SU-DHL-6 (cell line): ENCODE measurements around the gene SIAH2.

Source experiments
- H2AFZ ChIP-seq: fragments of 200-600 bp; sonication (generic); 2 replicates; pipeline ENCODE4 v1.6.1; 2014; ENCODE audit warnings: low read depth, mild to moderate bottlenecking, moderate library complexity, mixed read lengths, antibody characterized with exemption, low read length; ENCODE audit not compliant: severe bottlenecking
- H3F3A ChIP-seq: fragments of 200-600 bp; shearing (Covaris generic); 2 replicates; pipeline ENCODE4 v1.6.0; 2016; ENCODE audit warnings: antibody characterized with exemption, mild to moderate bottlenecking; ENCODE audit not compliant: insufficient read depth
- H3K27ac ChIP-seq: fragments of 200-600 bp; sonication (generic); 2 replicates; pipeline ENCODE4 v1.5.1; 2016; ENCODE audit warnings: low read depth, mild to moderate bottlenecking, low read length, moderate library complexity, mixed read lengths
- H3K27me3 ChIP-seq: fragments of 200-600 bp; sonication (generic), shearing (Covaris generic); 2 replicates; pipeline ENCODE4 v1.6.0; 2014; ENCODE audit warnings: mild to moderate bottlenecking, low read length
- H3K36me3 ChIP-seq: fragments of 200-600 bp; sonication (generic); 2 replicates; pipeline ENCODE4 v1.6.1; 2014; ENCODE audit warnings: mild to moderate bottlenecking, low read length, mixed read lengths
- H3K4me2 ChIP-seq: fragments of 300-600, 200-600 bp; shearing (Covaris generic), sonication (generic); 2 replicates; pipeline ENCODE4 v1.6.0; 2014; ENCODE audit warnings: low read length, low read depth, mild to moderate bottlenecking; ENCODE audit not compliant: poor library complexity, severe bottlenecking
- H3K4me3 ChIP-seq: fragments of 200-600 bp; sonication (generic); 2 replicates; pipeline ENCODE4 v1.5.1; 2014; ENCODE audit warnings: antibody characterized with exemption, low read length, mild to moderate bottlenecking, mixed read lengths; ENCODE audit not compliant: insufficient read depth, poor library complexity, severe bottlenecking
- H3K79me2 ChIP-seq: fragments of 200-600 bp; sonication (generic); 2 replicates; pipeline ENCODE4 v1.6.1; 2014; ENCODE audit warnings: mild to moderate bottlenecking, low read length, moderate library complexity; ENCODE audit not compliant: insufficient read depth
- H3K9ac ChIP-seq: fragments of 200-600 bp; sonication (generic); 2 replicates; pipeline ENCODE4 v1.7.0; 2014; ENCODE audit warnings: mild to moderate bottlenecking, low read length
- H3K9me2 ChIP-seq: fragments of 200-600 bp; sonication (generic); replicated peaks from 2 replicates; pipeline ENCODE4 v1.6.1; 2014; ENCODE audit warnings: low read length; ENCODE audit not compliant: insufficient read depth
- H3K9me3 ChIP-seq: fragments of 200-600 bp; sonication (generic); 2 replicates; pipeline ENCODE4 v1.6.1; 2014; ENCODE audit warnings: low read length, mixed read lengths; ENCODE audit not compliant: insufficient read depth
- H4K20me1 ChIP-seq: fragments of 200-600 bp; sonication (generic); 2 replicates; pipeline ENCODE4 v1.6.1; 2014; ENCODE audit warnings: low read depth, mild to moderate bottlenecking, antibody characterized with exemption, low read length, moderate library complexity, mixed read lengths
- CTCF ChIP-seq: fragments of 200-600 bp; sonication (generic); IDR thresholded peaks from one replicate; pipeline ENCODE4 v1.5.1; 2017; ENCODE audit warnings: antibody characterized with exemption, mild to moderate bottlenecking, low read length, moderate library complexity; ENCODE audit not compliant: insufficient read depth, poor library complexity, severe bottlenecking
- EZH2phosphoT487 ChIP-seq: fragments of 200-600 bp; sonication (generic), shearing (Covaris generic); conservative IDR thresholded peaks from 2 replicates; pipeline ENCODE4 v1.6.1; 2018; ENCODE audit warnings: mild to moderate bottlenecking, antibody characterized with exemption, low read length, moderate library complexity, mixed read lengths

The SIAH2 gene

DNA sequence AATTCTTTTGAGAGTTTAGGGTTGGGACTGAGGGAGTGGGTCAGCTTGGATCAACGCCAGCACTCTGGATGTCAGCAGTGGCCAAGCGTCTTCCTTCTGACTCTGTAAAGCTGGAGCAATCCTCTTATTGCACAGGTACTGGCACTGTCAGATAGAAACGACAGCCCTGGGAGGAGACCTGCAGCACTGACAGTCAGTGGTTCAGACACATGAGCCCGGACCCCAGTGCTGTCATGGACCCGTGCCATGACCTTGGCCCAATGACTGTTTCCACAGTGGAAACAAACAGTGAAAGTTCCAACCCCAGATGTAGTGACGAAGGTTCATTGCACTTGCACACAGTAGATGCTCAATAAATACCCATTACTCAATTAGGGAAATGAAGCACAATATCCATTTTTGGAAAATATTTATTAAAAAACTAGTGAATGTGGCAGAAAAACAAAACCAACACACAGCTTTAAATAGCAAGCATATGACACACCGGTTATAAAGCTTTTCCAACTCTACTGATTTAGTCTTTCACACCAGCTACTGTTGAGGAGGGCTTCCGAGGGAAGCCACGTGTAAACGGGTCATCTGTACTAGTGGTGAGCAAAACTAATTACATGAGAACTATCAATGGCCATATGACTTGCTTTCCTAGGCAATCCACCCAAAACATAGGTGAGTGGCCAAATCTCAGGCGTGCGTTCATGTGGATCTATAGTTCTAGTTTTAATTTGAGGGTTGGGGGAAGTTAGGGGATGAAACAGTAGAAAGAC, 22.1 kb downstream of the SIAH2 start:
- Histone ChIP-seq H3K9me2 (no peaks in the 10 kb centered on the region), H3K9me3 (no peaks in the 10 kb centered on the region), H3K36me3 (no peaks in the 10 kb centered on the region), H3K79me2 (peaks cover 32% of the 10 kb centered on the region), H4K20me1 (no peaks in the 10 kb centered on the region; the same call in 1 of the 2 replicates), H2AFZ (no peak overlapping the region), H3K27ac (no peak overlapping the region), H3F3A (peaks cover 9% of the 10 kb centered on the region; the same call in 1 of the 2 replicates), H3K4me2 (peak overlapping the region; percentile 56), H3K9ac (no peak overlapping the region), H3K4me3 (no peak overlapping the region), H3K27me3 (no peaks in the 10 kb centered on the region)
- TF ChIP-seq CTCF (no peak), EZH2phosphoT487 (no peak)

DNA sequence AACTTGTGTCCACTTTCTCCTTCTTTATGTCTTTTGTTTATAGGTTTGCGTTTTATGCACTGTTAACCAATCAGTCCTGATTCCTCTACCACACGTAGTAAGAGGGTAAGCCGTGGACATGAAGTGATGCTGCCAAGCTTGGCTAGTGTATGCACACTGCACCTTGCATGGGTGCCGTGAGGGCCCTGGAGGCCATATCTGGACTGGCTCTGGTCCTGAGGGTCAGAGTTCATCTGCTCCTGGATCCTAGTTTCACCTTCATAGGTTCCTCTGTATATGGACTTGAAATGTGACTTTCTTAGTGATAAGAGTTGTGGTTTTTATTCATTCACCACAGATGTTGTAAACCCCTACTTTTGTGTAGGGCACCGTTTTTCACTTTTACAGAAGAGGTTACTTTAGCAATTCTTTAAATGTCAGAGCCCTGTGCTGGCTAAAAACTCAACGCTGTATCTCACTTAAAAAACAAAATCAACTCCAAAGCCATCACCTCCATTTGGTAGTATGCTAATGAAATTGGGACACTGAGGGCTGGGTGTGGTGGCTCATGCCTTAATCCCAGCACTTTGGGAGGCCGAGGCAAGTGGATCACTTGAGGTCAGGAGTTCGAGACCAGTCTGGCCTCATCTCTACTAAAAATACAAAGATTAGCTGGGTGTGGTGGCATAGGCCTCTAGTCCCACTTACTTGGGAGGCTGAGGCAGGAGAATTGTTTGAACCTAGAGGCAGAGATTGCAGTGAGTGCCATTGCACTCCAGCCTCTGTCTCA, 22.9 kb downstream of the SIAH2 start:
- Histone ChIP-seq H2AFZ (no peak overlapping the region), H3F3A (peaks cover 9% of the 10 kb centered on the region; the same call in 1 of the 2 replicates), H3K27me3 (no peaks in the 10 kb centered on the region), H3K27ac (peak overlapping the region; percentile 60), H3K9ac (peak overlapping the region; percentile 3; the same call in 1 of the 2 replicates), H3K36me3 (no peaks in the 10 kb centered on the region), H3K9me2 (no peaks in the 10 kb centered on the region), H3K4me3 (peak overlapping the region; percentile 16), H3K4me2 (peak overlapping the region; percentile 56), H4K20me1 (no peaks in the 10 kb centered on the region; the same call in 1 of the 2 replicates), H3K9me3 (no peaks in the 10 kb centered on the region), H3K79me2 (peaks cover 25% of the 10 kb centered on the region)
- TF ChIP-seq CTCF (no peak), EZH2phosphoT487 (no peak)

- Histone ChIP-seq H3K9ac (peak overlapping the region; percentile 3; the same call in 1 of the 2 replicates), H3K9me2 (no peaks in the 10 kb centered on the region), H3K79me2 (peaks cover 18% of the 10 kb centered on the region), H3K4me3 (peak overlapping the region; percentile 16), H3K9me3 (no peaks in the 10 kb centered on the region), H3F3A (peaks cover 9% of the 10 kb centered on the region; the same call in 1 of the 2 replicates), H3K36me3 (no peaks in the 10 kb centered on the region), H4K20me1 (no peaks in the 10 kb centered on the region), H3K4me2 (peak overlapping the region; percentile 56), H2AFZ (no peak overlapping the region), H3K27ac (peak overlapping the region; percentile 60), H3K27me3 (no peaks in the 10 kb centered on the region)
- TF ChIP-seq CTCF (no peak), EZH2phosphoT487 (no peak)
Observed at GRCh38 chr3:150739200-150739863, 23.6 kb downstream of the SIAH2 start.
